K562 (cell line): ENCODE data around the gene RARA. TPM values are rescaled to one million over a fixed set of nuclear protein-coding genes. Genes with fewer than 3 reads are reported as not detected.

Source experiments
- ATAC-seq: fragments of 200-7000 bp; cut with Tn5 transposase; 3 replicates; pipeline ENCODE4 v1.9.1; 2020; ENCODE audit warnings: moderate library complexity
- BruUV-seq: library from RNA; stranded (reverse); fragments of 400-500 nt; replicated peaks from 2 replicates; lab custom pipeline; 2021; lab: Mats Ljungman, UMichigan
- CTCF ChIA-PET: fragments of 300-600 bp; formaldehyde crosslinking; extraction: SDS; loops from one replicate; lab custom pipeline; 2021; ENCODE audit warnings: low intra/inter-chr PET ratio; lab: Yijun Ruan, JAX
- POLR2A ChIA-PET: fragments of 300-600, 350-650 bp; sonication (Branson Sonifier 250); formaldehyde crosslinking; extraction: SDS; loops from one replicate; lab custom pipeline; 2021; ENCODE audit warnings: antibody characterized with exemption, inconsistent platforms; lab: Yijun Ruan, JAX
- DNase-seq, 4 experiments: peaks; one replicate each; pipeline versions ENCODE4 v3.0.0 to v3.0.0-alpha.2; 2011 to 2018; ENCODE audit warnings: low spot score in 3 of 4, mixed read lengths in 3 of 4; ENCODE audit errors: extremely low read depth in 1 of 4
- FAIRE-seq: peaks from 2 replicates; lab custom pipeline; 2011; peaks lifted over from hg19 to GRCh38; lab: Jason Lieb, UNC
- H2AFZ ChIP-seq: 2 replicates; pipeline ENCODE4 v1.6.0; 2011; ENCODE audit warnings: low read depth, low read length, control low read depth, inconsistent platforms
- H3K27ac ChIP-seq: fragments of 200-600 bp; 3 replicates; pipeline ENCODE4 v1.8.0; 2011; ENCODE audit warnings: low read depth, mild to moderate bottlenecking, control low read depth, inconsistent platforms, low read length, moderate library complexity, mixed read lengths; ENCODE audit errors: extremely low read depth
- H3K27me3 ChIP-seq, 2 experiments: fragments of 300-600 bp in 1 of 2; 2 replicates in 1 of 2; 3 replicates in 1 of 2; pipeline versions ENCODE4 v1.6.0 to v1.8.0; 2011; ENCODE audit warnings: inconsistent platforms in 2 of 2, low read length in 2 of 2, mild to moderate bottlenecking in 1 of 2, mixed read lengths in 1 of 2, moderate library complexity in 1 of 2; ENCODE audit not compliant: control insufficient read depth in 2 of 2, insufficient read depth in 2 of 2
- H3K36me3 ChIP-seq: fragments of 300-600 bp; 3 replicates; pipeline ENCODE4 v1.8.0; 2011; ENCODE audit warnings: mild to moderate bottlenecking, low read length, inconsistent platforms; ENCODE audit not compliant: control insufficient read depth, insufficient read depth
- H3K4me1 ChIP-seq, 2 experiments: fragments of 200-600 bp in 1 of 2; replicated peaks in 1 of 2; 2 replicates in 1 of 2; 3 replicates in 1 of 2; pipeline versions ENCODE4 v1.5.1 to v1.8.0; 2011; ENCODE audit warnings: inconsistent platforms in 2 of 2, low read length in 2 of 2, mild to moderate bottlenecking in 1 of 2, mixed read lengths in 1 of 2, moderate library complexity in 1 of 2; ENCODE audit not compliant: control insufficient read depth in 2 of 2, insufficient read depth in 2 of 2
- H3K4me2 ChIP-seq: 2 replicates; pipeline ENCODE4 v1.6.1; 2011; ENCODE audit warnings: low read length, control low read depth, inconsistent platforms, mixed read lengths; ENCODE audit not compliant: insufficient read depth
- H3K4me3 ChIP-seq: fragments of 200-600 bp; sonication (generic), shearing (Covaris generic); 2 replicates; pipeline ENCODE4 v1.5.1; 2016; ENCODE audit warnings: control low read depth, inconsistent platforms
- H3K79me2 ChIP-seq: fragments of 200-600 bp; 3 replicates; pipeline ENCODE4 v1.8.0; 2011; ENCODE audit warnings: low read length, inconsistent platforms; ENCODE audit not compliant: control insufficient read depth, insufficient read depth
- H3K9ac ChIP-seq, 2 experiments: 2 replicates each; pipeline versions ENCODE4 v1.6.0 to v1.6.1; 2011; ENCODE audit warnings: low read depth in 2 of 2, low read length in 2 of 2, control low read depth in 1 of 2, inconsistent platforms in 1 of 2, mild to moderate bottlenecking in 1 of 2, mixed read lengths in 1 of 2; ENCODE audit not compliant: insufficient read depth in 1 of 2
- H3K9me1 ChIP-seq: one replicate; pipeline ENCODE4 v1.6.0; 2011; ENCODE audit warnings: inconsistent platforms, mild to moderate bottlenecking, low read length, moderate library complexity; ENCODE audit not compliant: control insufficient read depth, insufficient read depth
- H3K9me3 ChIP-seq: replicated peaks from 2 replicates; pipeline ENCODE4 v1.5.1; 2011; ENCODE audit warnings: low read depth, low read length, inconsistent platforms; ENCODE audit not compliant: control insufficient read depth, insufficient read depth
- H4K20me1 ChIP-seq: replicated peaks from 2 replicates; pipeline ENCODE4 v1.6.1; 2011; ENCODE audit warnings: low read length, inconsistent platforms, mixed read lengths; ENCODE audit not compliant: control insufficient read depth, insufficient read depth
- POLR2AphosphoS2 ChIP-seq: IDR thresholded peaks from 2 replicates; pipeline ENCODE4 v1.6.1; 2012; ENCODE audit warnings: low read length, improper control_type of control experiment
- WGBS: fragments of 100-300 bp; shearing (Covaris generic); methylation state at CpG from one replicate; pipeline ENCODE4 v1.1.6; 2016; ENCODE audit warnings: low coverage, mixed read lengths; ENCODE audit not compliant: insufficient coverage; ENCODE audit errors: missing lambda C conversion rate; 5-methylcytosine and 5-hydroxymethylcytosine counted together
- in situ Hi-C: fragments of 300-500 bp; cut with MboI; formaldehyde crosslinking; loops from 4 replicates; pipeline ENCODE4 v1.15.0; 2018; ENCODE audit warnings: inconsistent platforms, mixed read lengths
- intact Hi-C: fragments of 100-400 bp; cut with micrococcal nuclease; formaldehyde crosslinking; loops from 2 replicates; pipeline ENCODE4 v1.14.2; 2022
- polyA plus RNA-seq, 8 experiments: library from polyadenylated mRNA; depleted of rRNA in 4 of 8; stranded (reverse) in 5 of 8; unstranded in 3 of 8; fragments of >200 nt; fragmentation: Nextera tagmentation in 2 of 8; fragmentation: Illumina TruSeq in 1 of 8; extraction: Ambion mirVana in 2 of 8; extraction: Trizol in 1 of 8; gene quantifications; 2 replicates each; pipeline versions ENCODE4 v1.2.1 to v1.2.3, GENCODE V29; 2011 to 2014; ENCODE audit warnings: inconsistent platforms in 1 of 8, missing spikeins in 1 of 8
- total RNA-seq, 7 experiments: library from RNA; depleted of rRNA in 6 of 7; stranded (reverse); fragments of >200 nt in 6 of 7; fragmentation: Illumina TruSeq in 2 of 7; extraction: Trizol in 2 of 7; gene quantifications; 2 replicates each; pipeline versions ENCODE4 v1.2.1 to v1.2.3, GENCODE V29; 2011 to 2021; ENCODE audit warnings: low replicate concordance in 1 of 7
- TF ChIP-seq, protein P1 (sequence below), 3 experiments: fragments of 200-800 bp in 1 of 3; sonication (Bioruptor generic) in 1 of 3; sonication (generic) in 1 of 3; formaldehyde crosslinking in 1 of 3; IDR thresholded peaks; 2 replicates each; pipeline versions ENCODE4 v1.6.1 to v1.8.0; 2016 to 2022; ENCODE audit warnings: mild to moderate bottlenecking in 2 of 3, missing compliant biosample characterization in 2 of 3, missing genetic modification characterization in 2 of 3, missing genetic modification reagents in 1 of 3

RARA gene
- total and polyA plus RNA-seq, 9 of the 15 experiments (the other 6 are each of a cell fraction or from before 2014, with no cell fraction given) = 0.10 to 28.0 (median 7.9) TPM

GRCh38 chr17:40323391-40324381, 14.7 kb downstream of the RARA start:
- DNase-seq (no peak), FAIRE-seq (no peak), ATAC-seq (no peak)
- no peak for TF ChIP-seq POLR2AphosphoS2
- TF ChIP-seq, protein P1, sequence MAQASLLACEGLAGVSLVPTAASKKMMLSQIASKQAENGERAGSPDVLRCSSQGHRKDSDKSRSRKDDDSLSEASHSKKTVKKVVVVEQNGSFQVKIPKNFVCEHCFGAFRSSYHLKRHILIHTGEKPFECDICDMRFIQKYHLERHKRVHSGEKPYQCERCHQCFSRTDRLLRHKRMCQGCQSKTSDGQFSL (CRISPR knock-in tag; IDR thresholded peaks at IDR 0.05) = 0 out of 2 replicates have a peak, but pooled peaks have one; percentile 29
- TF ChIP-seq, protein P1 (tag; IDR thresholded peaks at IDR 0.05) = no peak
- Histone ChIP-seq H3K9ac (peak overlapping the region in 1 of 2 experiments; percentile 79; a peak in 2 of 4 replicates), H3K4me3 (no peak overlapping the region), H3K9me1 (peaks cover 6% of the 10 kb centered on the region), H3K4me2 (no peak overlapping the region), H2AFZ (no peak overlapping the region), H3K9me3 (no peaks in the 10 kb centered on the region), H3K4me1 (peaks cover 39 to 70% of the 10 kb centered on the region in 2 experiments), H4K20me1 (peaks cover 10% of the 10 kb centered on the region), H3K27ac (peak overlapping the region; percentile 87; the same call in 2 of the 3 replicates), H3K36me3 (no peaks in the 10 kb centered on the region), H3K79me2 (peaks cover 94% of the 10 kb centered on the region), H3K27me3 (no peaks in the 10 kb centered on the region)
- ChIA-PET POLR2A (interaction anchor here (0.6 to 1.5 kb wide), 4 partner anchors 8 to 304 kb away, joined by 3 to 10 read pairs (median 3); no protein-coding TSS in a partner anchor), CTCF (no interaction called here)
- 66% methylated on average over 7 of the region's 10 CpGs for WGBS
- no TSS peak for BruUV-seq
- intact Hi-C loops = no loop called here
- in situ Hi-C loops = no loop called here
